ENCODE results near the gene RNFT2. TPM values are rescaled to one million over a fixed set of nuclear protein-coding genes. Genes with fewer than 3 reads are reported as not detected.

The RNFT2 gene
- total RNA-seq, 1 experiment from 2014 or later: 12.3 TPM

GRCh38 chr12:116710370-116711150 is 27.6 kb upstream of the RNFT2 start:
- POLR2A ChIA-PET: no interaction called here
- Histone ChIP-seq H3K4me3 (ENCODE audit: low read depth in 2 of 2, low read length in 2 of 2) (no peak overlapping the region), H3K9me3 (ENCODE audit: control insufficient read depth, insufficient read depth, low read depth, low read length) (no peaks in the 10 kb centered on the region), H3K27ac (ENCODE audit: low read length) (no peak overlapping the region), H3K4me1 (ENCODE audit: control insufficient read depth, insufficient read depth, low read length) (peaks cover 14% of the 10 kb centered on the region; the same call in 1 of the 2 replicates), H3K27me3 (ENCODE audit: control insufficient read depth, insufficient read depth, low read length) (no peaks in the 10 kb centered on the region; the same call in 1 of the 2 replicates), H3K36me3 (ENCODE audit: control insufficient read depth, insufficient read depth, low read length) (no peaks in the 10 kb centered on the region)
- BruUV-seq (replicated peaks): no TSS peak
- in situ Hi-C loops (cut with HindIII; ENCODE audit: low pct_unique_long_range_greater_than_20kb, low sequenced_read_pairs) (no loop called here), intact Hi-C loops (cut with micrococcal nuclease; ENCODE audit: unreplicated experiment) (no loop called here)
- no peak for TF ChIP-seq POLR2AphosphoS5 (IDR thresholded peaks at IDR 0.05; ENCODE audit: low read depth, low read length)
- no peak for TF ChIP-seq CTCF (IDR thresholded peaks at IDR 0.05)
- no peak for TF ChIP-seq TCF7L2 (IDR thresholded peaks at IDR 0.05; ENCODE audit: low read depth, low read length)
- no peak for TF ChIP-seq REST (IDR thresholded peaks at IDR 0.05; ENCODE audit: insufficient read depth in 1 of 2, low read depth in 2 of 2, low read length in 1 of 2)
- TF ChIP-seq SIN3A (IDR thresholded peaks at IDR 0.05; ENCODE audit: borderline replicate concordance, insufficient read depth, low read depth, low read length): no peak
- DNase-seq (ENCODE audit: low read depth, low spot score) (no peak), ATAC-seq (no peak)
- CTCF ChIA-PET: no interaction called here

- DNase-seq (ENCODE audit: low read depth, low spot score) (no peak), ATAC-seq (no peak)
- POLR2A ChIA-PET: interaction anchor here (0.5 kb wide), 1 partner anchor 198 kb away, joined by 4 read pairs; the partner anchor contains the start of gene FBXW8
- BruUV-seq (replicated peaks): no TSS peak
- Histone ChIP-seq H3K4me1 (ENCODE audit: control insufficient read depth, insufficient read depth, low read length) (peaks cover 14% of the 10 kb centered on the region; the same call in 1 of the 2 replicates), H3K9me3 (ENCODE audit: control insufficient read depth, insufficient read depth, low read depth, low read length) (no peaks in the 10 kb centered on the region), H3K36me3 (ENCODE audit: control insufficient read depth, insufficient read depth, low read length) (peaks cover 7% of the 10 kb centered on the region), H3K4me3 (ENCODE audit: low read depth in 2 of 2, low read length in 2 of 2) (no peak overlapping the region), H3K27ac (ENCODE audit: low read length) (no peak overlapping the region), H3K27me3 (ENCODE audit: control insufficient read depth, insufficient read depth, low read length) (no peaks in the 10 kb centered on the region; the same call in 1 of the 2 replicates)
- in situ Hi-C loops (cut with HindIII; ENCODE audit: low pct_unique_long_range_greater_than_20kb, low sequenced_read_pairs): no loop called here
- CTCF ChIA-PET: no interaction called here
- TF ChIP-seq POLR2AphosphoS5 (IDR thresholded peaks at IDR 0.05; ENCODE audit: low read depth, low read length) (no peak), CTCF (IDR thresholded peaks at IDR 0.05) (no peak), SIN3A (IDR thresholded peaks at IDR 0.05; ENCODE audit: borderline replicate concordance, insufficient read depth, low read depth, low read length) (no peak), REST (IDR thresholded peaks at IDR 0.05; ENCODE audit: insufficient read depth in 1 of 2, low read depth in 2 of 2, low read length in 1 of 2) (no peak), TCF7L2 (IDR thresholded peaks at IDR 0.05; ENCODE audit: low read depth, low read length) (no peak)
- intact Hi-C loops (cut with micrococcal nuclease; ENCODE audit: unreplicated experiment): no loop called here
Measured at GRCh38 chr12:116712458-116713303, 25.4 kb upstream of the RNFT2 start.

Data from Panc1 (cell line).